Bronchial epithelial cell (primary cell): Measurements from ENCODE around the gene NRAS. TPM values are rescaled to one million over a fixed set of nuclear protein-coding genes. Genes with fewer than 3 reads are reported as not detected.

Source experiments
- DNase-seq: peaks from one replicate; pipeline ENCODE4 v3.0.0-alpha.2; 2010; ENCODE audit warnings: low read depth
- FAIRE-seq: peaks from 2 replicates; lab custom pipeline; 2011; peaks lifted over from hg19 to GRCh38; lab: Jason Lieb, UNC
- H3K27me3 ChIP-seq: 2 replicates; pipeline ENCODE4 v1.5.1; 2011; ENCODE audit warnings: low read length; ENCODE audit not compliant: control insufficient read depth, insufficient read depth
- H3K36me3 ChIP-seq: 2 replicates; pipeline ENCODE4 v1.5.1; 2011; ENCODE audit warnings: low read length; ENCODE audit not compliant: control insufficient read depth, insufficient read depth
- H3K4me3 ChIP-seq: 2 replicates; pipeline ENCODE4 v1.5.1; 2011; ENCODE audit warnings: mild to moderate bottlenecking, low read depth, low read length, control low read depth
- total RNA-seq: library from RNA; depleted of rRNA; stranded (reverse); fragments of >200 nt; gene quantifications from 2 replicates; pipeline ENCODE4 v1.2.1, GENCODE V29; 2014
- TF ChIP-seq, protein P1 (sequence below): IDR thresholded peaks from 2 replicates; pipeline ENCODE4 v1.5.1; 2011; ENCODE audit warnings: mild to moderate bottlenecking, moderate library complexity, low read length, control low read depth, inconsistent platforms; ENCODE audit not compliant: insufficient read depth, severe bottlenecking

The NRAS gene
- total RNA-seq, 1 donor from 2014 or later: 78.2 TPM

DNA sequence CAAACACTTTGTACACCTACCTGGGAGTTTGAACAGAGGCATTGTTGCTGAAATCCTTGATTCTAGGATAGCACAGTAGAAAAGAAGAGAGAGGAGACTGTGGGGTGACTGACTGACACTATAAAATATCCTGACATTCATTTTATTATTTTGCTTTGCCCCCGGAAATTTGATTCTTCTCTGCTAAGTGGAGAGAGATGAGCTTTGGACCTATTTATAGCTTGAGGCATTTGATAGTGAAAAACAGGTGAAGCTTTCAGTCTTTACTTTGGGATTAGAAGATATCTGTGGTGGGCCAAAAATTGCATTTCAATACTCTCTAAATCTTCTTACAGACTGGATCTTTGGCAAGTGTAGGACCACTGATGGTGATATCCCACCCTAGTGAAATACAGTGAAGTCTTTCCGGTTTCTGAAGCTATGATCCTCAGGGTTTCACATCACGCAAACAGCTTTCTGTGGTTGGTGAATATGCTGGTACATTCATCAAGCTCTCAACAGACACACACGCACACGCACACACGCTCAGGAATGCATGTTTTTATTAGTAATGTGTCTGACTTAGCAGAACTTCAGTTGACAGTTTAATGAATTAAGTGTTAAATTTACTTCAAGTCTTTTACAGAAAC, 21.0 kb downstream of the NRAS start, which contains the start of gene AMPD1:
Gene AMPD1, minus strand, starts transcription at position 117 of the 629 bp plus-strand sequence. Its CDS starts 75 bp downstream, at position 42.
- TF ChIP-seq, protein P1, sequence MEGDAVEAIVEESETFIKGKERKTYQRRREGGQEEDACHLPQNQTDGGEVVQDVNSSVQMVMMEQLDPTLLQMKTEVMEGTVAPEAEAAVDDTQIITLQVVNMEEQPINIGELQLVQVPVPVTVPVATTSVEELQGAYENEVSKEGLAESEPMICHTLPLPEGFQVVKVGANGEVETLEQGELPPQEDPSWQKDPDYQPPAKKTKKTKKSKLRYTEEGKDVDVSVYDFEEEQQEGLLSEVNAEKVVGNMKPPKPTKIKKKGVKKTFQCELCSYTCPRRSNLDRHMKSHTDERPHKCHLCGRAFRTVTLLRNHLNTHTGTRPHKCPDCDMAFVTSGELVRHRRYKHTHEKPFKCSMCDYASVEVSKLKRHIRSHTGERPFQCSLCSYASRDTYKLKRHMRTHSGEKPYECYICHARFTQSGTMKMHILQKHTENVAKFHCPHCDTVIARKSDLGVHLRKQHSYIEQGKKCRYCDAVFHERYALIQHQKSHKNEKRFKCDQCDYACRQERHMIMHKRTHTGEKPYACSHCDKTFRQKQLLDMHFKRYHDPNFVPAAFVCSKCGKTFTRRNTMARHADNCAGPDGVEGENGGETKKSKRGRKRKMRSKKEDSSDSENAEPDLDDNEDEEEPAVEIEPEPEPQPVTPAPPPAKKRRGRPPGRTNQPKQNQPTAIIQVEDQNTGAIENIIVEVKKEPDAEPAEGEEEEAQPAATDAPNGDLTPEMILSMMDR: no peak
- DNase-seq (peak; percentile 56), FAIRE-seq (no peak)
- H3K36me3 ChIP-seq: no peaks in the 10 kb centered on the region
- H3K27me3 ChIP-seq: no peaks in the 10 kb centered on the region
- H3K4me3 ChIP-seq: no peak within 1 kb of the TSS

DNA sequence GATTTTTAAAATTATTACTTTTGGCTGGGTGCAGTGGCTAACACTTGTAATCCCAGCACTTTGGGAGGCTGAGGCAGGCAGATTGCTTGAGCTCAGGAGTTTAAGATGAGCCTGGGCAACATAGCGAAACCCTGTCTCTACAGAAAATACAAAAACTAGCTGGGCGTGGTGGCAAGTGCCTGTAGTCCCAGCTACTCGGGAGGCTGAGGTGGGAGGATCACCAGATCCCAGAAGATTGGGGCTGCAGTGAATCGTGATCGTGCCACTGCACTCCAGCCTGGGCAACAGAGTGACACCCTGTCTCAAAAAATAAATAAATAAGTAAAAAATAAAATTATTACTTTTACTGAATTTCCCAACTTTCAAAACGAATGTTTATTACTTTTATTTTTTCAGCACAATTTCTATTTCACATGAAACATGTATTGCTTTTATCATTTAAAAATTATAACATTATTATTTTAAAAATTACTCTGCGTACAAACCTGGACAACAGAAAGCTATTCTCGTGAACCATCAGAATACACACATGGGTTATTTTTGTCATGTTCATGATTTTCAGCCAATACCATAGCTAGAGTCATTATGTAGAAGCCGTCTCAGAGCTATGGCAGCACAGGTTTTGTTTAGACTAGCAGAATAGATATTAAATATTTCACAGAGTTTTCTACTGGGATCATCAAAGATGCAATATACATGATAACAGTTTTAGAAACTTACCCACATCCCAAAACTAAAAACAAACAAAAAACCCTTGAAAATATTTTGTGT, 21.8 kb downstream of the NRAS start:
- Histone ChIP-seq H3K4me3 (no peak overlapping the region), H3K36me3 (no peaks in the 10 kb centered on the region), H3K27me3 (no peaks in the 10 kb centered on the region)
- TF ChIP-seq, protein P1: no peak
- FAIRE-seq (no peak), DNase-seq (no peak)

DNA sequence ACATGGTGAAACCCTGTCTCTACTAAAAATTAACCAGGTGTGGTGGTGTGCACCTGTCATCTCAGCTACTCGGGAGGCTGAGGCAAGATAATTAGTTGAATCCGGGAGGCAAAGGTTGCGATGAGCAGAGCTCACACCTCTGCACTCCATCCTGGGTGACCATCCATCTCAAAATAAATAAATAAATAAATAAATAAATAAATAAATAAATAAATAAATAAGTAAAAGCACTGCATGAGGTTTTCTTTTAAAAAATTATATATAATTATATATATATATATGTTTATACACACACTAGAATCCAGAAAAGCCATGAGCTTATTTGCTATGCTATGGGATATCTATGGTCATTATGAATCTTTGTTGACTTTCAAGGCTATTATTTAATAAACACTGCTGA, 23.6 kb downstream of the NRAS start:
- TF ChIP-seq, protein P1: no peak
- DNase-seq (no peak), FAIRE-seq (no peak)
- no peak overlapping the region for H3K4me3 ChIP-seq
- no peaks in the 10 kb centered on the region for H3K36me3 ChIP-seq
- no peaks in the 10 kb centered on the region for H3K27me3 ChIP-seq

DNA sequence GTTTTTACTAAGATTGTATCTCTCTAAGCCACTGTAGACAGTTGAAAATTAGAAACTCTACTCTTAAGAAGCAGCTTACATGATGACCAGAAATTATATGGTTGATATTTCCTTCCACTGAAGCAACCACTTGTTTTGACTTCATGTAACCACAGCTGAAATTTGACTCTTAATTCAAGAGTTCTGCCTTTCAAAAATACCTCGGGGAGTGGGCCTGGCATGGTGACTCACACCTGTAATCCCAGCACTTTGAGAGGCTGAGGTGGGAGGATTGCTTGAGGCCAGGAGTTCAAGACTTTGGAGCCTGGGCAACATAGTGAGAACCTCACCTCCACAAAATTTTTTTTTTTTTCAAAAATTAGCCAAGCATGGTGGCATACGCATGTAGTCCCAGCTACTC, 25.5 kb downstream of the NRAS start:
- no peaks in the 10 kb centered on the region for H3K36me3 ChIP-seq
- no peak overlapping the region for H3K4me3 ChIP-seq
- no peaks in the 10 kb centered on the region for H3K27me3 ChIP-seq
- no peak for DNase-seq
- TF ChIP-seq, protein P1: no peak
- FAIRE-seq: no peak

DNA sequence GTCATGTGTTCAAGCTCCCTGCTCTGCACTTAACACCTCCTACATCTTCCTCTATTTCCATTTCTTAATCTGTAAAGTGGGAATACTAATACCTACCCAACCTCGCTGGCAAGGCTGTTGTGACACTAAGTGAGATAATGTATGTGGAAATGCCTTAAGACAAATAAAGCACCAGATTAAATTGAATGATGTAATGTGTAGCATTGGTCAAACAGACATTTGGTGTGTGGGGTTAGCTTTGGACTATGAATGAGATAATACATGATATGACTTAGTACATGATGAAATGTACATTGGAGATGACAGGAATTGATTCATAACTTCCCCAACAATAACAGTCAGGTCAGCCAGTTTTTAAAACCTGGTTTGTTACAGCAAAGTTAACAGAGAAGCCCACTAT, 26.4 kb downstream of the NRAS start:
- FAIRE-seq: no peak
- TF ChIP-seq, protein P1: no peak
- no peak overlapping the region for H3K4me3 ChIP-seq
- no peak for DNase-seq
- H3K36me3 ChIP-seq: no peaks in the 10 kb centered on the region
- H3K27me3 ChIP-seq: no peaks in the 10 kb centered on the region
